HG02885 (cell line): ENCODE data around the gene LRRC46.

ENCODE experiments used
- ATAC-seq: cut with Tn5 transposase; IDR thresholded peaks from one replicate; pipeline ENCODE4 v1.9.1; 2021; ENCODE audit warnings: mild to moderate bottlenecking; ENCODE audit not compliant: unreplicated experiment, poor library complexity

Gene LRRC46

DNA sequence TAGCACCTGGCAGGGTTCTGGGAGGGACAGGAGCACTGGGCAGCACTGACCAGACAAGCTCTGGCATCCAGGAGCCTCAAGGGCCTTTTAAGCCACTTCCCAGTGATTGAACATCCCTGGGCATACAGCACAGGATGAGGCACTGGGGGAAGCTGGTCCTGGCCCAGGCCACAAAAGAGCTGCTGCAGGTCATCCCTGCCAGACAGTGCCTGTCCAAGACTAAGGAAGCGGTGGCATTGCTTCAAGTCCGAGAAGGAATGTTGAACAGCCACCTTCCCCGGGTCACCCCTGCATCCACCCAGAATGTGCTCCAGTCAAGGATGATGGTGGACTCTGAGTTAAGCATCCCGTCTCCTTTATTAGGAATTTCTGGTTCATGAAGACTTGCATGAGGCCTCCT, 8.7 kb upstream of the LRRC46 start:
- ATAC-seq, result no peak

DNA sequence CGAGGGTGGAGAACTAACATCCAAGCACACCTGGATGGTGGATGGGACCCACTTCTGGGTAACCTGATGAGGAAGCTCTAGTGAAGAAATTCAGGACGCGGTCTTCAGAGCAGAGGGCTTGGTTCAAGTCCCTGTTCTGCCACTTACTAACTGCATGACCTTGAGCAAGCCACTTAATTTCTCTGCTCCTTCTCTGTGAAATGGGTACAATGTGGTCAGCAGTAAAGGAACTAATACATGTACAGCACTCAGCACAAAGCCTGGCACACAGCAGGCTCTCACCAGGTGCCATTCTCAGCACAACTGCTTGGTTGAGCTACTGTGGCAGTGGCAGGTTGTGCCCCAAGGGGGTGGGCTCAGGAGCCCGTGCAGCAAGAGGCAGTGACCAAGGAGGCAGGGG, 8.0 kb upstream of the LRRC46 start:
- ATAC-seq, result no peak

GRCh38 chr17:47829870-47830269, 1.6 kb upstream of the LRRC46 start:
- no peak for ATAC-seq

GRCh38 chr17:47830396-47831002, 971 bp upstream of the LRRC46 start:
- ATAC-seq, result no peak

- ATAC-seq, result peak; percentile 7
Measured at GRCh38 chr17:47831934-47832327, 461 bp downstream of the LRRC46 start.

DNA sequence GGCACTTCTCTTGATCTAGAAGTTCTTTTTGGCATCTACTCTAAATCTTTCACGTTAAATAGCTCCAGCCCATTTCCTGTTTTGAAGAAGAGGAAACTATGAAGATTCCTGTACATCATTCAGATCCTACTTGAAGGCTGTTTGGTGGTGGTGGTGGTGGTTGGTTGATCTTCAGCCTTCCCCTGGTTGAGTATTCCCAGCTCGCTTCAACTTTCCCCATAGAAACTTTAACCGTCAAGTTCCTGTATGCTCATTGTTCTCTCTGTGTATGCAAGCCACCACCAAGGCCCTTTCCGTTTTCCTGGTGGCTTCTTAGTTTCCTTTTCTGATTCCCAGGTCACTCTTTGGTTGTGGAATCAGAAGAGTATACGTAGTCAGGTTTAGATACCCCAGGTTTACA, 3.3 kb downstream of the LRRC46 start:
- no peak for ATAC-seq

- no peak for ATAC-seq
Measured at GRCh38 chr17:47836601-47837000, 5.1 kb downstream of the LRRC46 start.

DNA sequence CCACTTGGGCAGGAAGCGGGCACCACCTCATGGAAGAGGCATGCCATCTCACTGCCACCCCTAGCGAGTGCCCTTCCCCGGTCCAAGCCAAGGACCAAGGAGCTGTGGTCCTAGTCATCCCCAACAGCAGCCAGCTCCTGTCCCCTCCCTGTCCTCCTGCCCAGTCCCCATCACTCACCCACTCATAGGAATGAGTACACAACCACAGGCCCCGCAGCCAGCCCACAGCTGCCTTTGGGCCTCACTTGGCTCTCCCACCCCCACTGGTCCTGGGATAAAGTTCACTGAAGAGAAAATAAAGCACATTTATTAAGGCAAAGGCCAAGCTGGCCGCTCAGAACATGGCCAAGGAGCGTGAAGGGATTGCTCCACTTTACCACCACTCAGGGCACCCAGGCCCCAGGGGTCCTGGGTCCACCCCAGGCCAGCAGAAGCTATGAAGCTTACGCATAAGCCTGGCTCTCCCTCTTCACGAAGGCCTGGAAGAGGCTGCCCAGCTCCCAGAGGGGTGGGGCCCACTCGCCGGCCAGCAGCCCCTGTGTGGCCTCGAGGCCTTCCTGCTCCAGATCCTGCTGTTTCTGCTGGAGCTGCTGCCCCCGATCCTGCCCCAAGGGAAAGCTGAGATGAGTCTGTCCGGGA, 6.0 kb downstream of the LRRC46 start:
- ATAC-seq, result no peak

- no peak for ATAC-seq
Measured at GRCh38 chr17:47838636-47839035, 7.2 kb downstream of the LRRC46 start.

DNA sequence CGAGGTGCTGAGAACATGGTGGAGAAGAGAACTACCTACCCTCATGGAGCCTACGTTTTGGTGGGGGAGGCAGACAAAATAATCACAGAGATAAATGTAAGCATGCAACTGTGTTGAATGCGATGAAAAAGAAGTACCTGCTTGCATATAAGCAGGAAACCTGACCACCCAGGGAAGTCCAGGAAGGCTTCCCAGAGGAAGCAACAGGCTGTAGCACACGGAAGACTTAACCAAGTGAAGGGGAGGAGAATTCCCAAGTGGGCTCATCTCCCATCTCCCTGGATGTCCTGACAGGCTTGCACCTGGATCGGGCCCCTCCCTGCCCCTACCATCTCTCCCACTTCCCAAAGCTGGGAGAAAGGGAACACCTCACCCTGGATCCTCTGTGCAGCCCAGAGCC, 7.6 kb downstream of the LRRC46 start:
- no peak for ATAC-seq

GRCh38 chr17:47840001-47840741, 8.7 kb downstream of the LRRC46 start:
- no peak for ATAC-seq

GRCh38 chr17:47840742-47841487, 9.4 kb downstream of the LRRC46 start, which contains the start of gene SCRN2:
SCRN2 (minus strand) TSS chr17:47841273; CDS start chr17:47840843, 430 bp downstream.
- ATAC-seq, result peak; percentile 85

- no peak for ATAC-seq
Measured at GRCh38 chr17:47841488-47842291, 10.2 kb downstream of the LRRC46 start.

DNA sequence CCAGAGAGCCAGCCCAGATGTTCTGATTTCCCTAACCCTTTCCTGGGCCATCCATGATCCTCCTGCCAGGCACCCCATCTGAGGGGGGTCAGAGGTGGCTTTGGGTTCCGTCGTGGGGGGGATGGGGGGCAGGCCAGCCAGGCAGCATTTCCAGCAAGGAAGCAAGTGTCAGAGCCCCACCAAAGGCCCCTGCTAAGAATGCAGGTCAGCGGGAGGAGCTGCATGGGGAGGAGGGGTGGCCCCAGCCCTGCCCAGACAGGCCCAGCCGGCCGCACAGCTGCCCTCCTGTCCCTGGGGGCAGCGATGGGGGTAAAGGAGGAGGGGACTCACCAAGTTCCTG, 11.9 kb downstream of the LRRC46 start:
- ATAC-seq, result no peak

- ATAC-seq, result no peak
Measured at GRCh38 chr17:47844227-47844626, 12.8 kb downstream of the LRRC46 start.

DNA sequence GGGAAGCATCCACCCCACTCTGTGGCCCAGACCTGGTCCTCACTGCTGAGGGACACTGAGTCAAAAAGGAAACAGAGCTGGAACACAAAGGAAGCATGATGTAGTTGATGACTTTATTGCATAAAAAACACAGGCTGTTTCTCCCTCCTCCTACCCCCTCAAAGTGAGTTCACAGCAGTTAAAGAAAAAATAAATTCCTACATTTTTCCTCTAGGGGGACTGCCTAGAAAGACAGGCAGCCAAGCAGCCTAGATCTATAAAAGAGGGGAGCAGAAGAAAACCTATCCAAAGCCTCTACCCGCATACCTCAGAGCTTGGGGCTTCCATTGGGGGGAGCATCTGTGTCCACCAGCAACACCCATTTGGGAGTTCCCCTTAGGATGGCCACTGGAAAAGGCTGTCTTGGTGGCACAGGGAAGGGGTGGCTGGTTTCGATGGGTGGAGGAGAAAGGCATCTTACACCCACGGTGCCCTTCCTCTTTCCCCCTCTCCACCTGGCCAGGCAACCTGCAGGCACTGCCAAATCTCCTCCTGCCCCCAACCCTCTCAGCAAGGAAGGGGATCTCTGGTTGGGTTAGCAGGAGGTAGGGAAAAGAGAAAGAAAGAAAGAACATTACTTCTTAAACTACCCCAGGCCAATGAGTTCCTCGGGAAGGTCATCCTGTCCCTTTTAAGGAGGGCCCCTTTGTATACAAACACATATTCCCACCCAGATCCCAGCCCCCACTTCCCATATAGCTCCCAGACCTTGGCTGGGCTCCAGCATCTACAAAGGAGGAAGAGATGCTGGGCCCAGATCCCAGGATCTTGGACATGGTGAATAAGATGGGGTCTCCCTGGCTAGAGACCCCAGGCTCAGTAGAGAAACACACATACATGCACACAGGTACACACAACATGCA, 13.6 kb downstream of the LRRC46 start:
- no peak for ATAC-seq

- no peak for ATAC-seq
Measured at GRCh38 chr17:47845716-47846075, 14.2 kb downstream of the LRRC46 start.

GRCh38 chr17:47846716-47847340, 15.4 kb downstream of the LRRC46 start:
- ATAC-seq, result no peak
